ENCODE data around the gene ATP6V1B1.

Gene ATP6V1B1

DNA sequence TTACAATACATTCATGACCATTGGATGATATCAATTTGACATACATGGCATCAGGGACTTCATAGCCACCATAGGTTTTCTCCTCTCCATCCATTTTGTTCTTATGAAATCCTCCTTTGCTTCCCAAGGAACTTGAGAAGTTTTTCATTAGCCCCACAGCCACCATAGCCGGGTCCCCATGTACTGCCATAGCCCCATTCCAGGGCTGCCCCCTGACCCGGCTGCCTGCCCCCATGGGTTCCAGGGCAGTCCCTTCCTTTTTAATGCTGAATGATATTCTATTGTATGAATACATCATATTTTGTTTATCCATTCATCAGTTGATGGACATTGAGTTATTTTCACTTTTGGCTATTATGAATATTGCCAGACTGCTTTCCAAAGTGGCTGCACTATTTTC is 20.4 kb downstream of the ATP6V1B1 start:
- 100% methylated on average over 1 of the region's 2 CpGs for WGBS
- DNase-seq = no peak
- Histone ChIP-seq H3K36me3 (ENCODE audit: control insufficient read depth in 1 of 2, insufficient read depth in 2 of 2, low read depth in 1 of 2, low read length in 2 of 2) (no peaks in the 10 kb centered on the region), H3K4me2 (ENCODE audit: low read length, poor library complexity, severe bottlenecking) (no peak overlapping the region), H3K4ac (ENCODE audit: low read depth in 1 of 2, low read length in 2 of 2) (no peak overlapping the region), H4K8ac (ENCODE audit: low read length) (no peak overlapping the region), H3K27ac (ENCODE audit: low read length, poor library complexity, severe bottlenecking) (no peak overlapping the region), H2BK120ac (ENCODE audit: low read depth, low read length) (no peak overlapping the region), H3K4me1 (ENCODE audit: control insufficient read depth, insufficient read depth, low read depth, low read length) (no peaks in the 10 kb centered on the region), H2AFZ (ENCODE audit: low read depth, low read length) (no peak overlapping the region), H3K79me1 (replicated peaks; ENCODE audit: low read length, poor library complexity, severe bottlenecking) (no peaks in the 10 kb centered on the region), H3K4me3 (ENCODE audit: insufficient read depth in 1 of 2, low read depth in 1 of 2, low read length in 2 of 2) (no peak overlapping the region), H3K9me3 (ENCODE audit: control insufficient read depth, low read length) (no peaks in the 10 kb centered on the region), H3K27me3 (ENCODE audit: control insufficient read depth in 1 of 2, insufficient read depth in 1 of 2, low read length in 2 of 2) (peaks cover 23 to 32% of the 10 kb centered on the region in 2 experiments), H2BK5ac (ENCODE audit: low read depth, low read length, poor library complexity, severe bottlenecking) (no peak overlapping the region), H3K23ac (ENCODE audit: low read length in 2 of 2) (no peak overlapping the region), H3K14ac (ENCODE audit: low read length in 2 of 2) (no peak overlapping the region), H2AK5ac (ENCODE audit: low read length, severe bottlenecking) (no peak overlapping the region), H2BK15ac (ENCODE audit: low read depth, poor library complexity, severe bottlenecking) (no peak overlapping the region), H3K9ac (ENCODE audit: low read length) (no peak overlapping the region), H4K91ac (ENCODE audit: low read length) (no peak overlapping the region), H3K18ac (ENCODE audit: low read depth in 1 of 2, low read length in 2 of 2) (no peak overlapping the region), H2BK12ac (ENCODE audit: low read length in 2 of 2) (no peak overlapping the region)

DNA sequence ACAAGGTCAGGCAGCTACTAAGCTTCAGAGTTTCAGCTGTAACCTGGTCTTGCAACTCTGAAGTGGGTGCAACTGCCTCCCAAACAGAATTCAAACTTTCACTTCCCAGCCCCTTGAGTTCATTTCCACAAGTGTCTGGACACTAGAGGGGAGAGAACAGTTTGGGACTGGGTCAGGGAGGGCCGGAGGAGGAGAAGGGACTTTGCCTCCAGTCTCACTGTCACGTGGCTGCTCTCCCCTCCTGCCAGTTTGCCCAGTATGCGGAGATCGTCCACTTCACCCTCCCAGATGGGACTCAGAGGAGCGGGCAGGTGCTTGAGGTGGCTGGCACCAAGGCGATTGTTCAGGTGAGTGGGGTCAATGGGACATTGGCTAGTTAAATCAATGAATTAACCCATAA is 22.1 kb downstream of the ATP6V1B1 start:
- Histone ChIP-seq H3K79me1 (replicated peaks; ENCODE audit: low read length, poor library complexity, severe bottlenecking) (no peaks in the 10 kb centered on the region), H3K27me3 (ENCODE audit: control insufficient read depth in 1 of 2, insufficient read depth in 1 of 2, low read length in 2 of 2) (peaks cover 35 to 40% of the 10 kb centered on the region in 2 experiments), H3K9me3 (ENCODE audit: control insufficient read depth, low read length) (no peaks in the 10 kb centered on the region), H2BK15ac (ENCODE audit: low read depth, poor library complexity, severe bottlenecking) (no peak overlapping the region), H3K4me2 (ENCODE audit: low read length, poor library complexity, severe bottlenecking) (no peak overlapping the region), H3K4me1 (ENCODE audit: control insufficient read depth, insufficient read depth, low read depth, low read length) (no peaks in the 10 kb centered on the region), H2BK120ac (ENCODE audit: low read depth, low read length) (no peak overlapping the region), H3K4ac (ENCODE audit: low read depth in 1 of 2, low read length in 2 of 2) (no peak overlapping the region), H3K9ac (ENCODE audit: low read length) (no peak overlapping the region), H3K14ac (ENCODE audit: low read length in 2 of 2) (no peak overlapping the region), H4K8ac (ENCODE audit: low read length) (peak overlapping the region; percentile 43), H4K91ac (ENCODE audit: low read length) (no peak overlapping the region), H2BK5ac (ENCODE audit: low read depth, low read length, poor library complexity, severe bottlenecking) (no peak overlapping the region), H2AK5ac (ENCODE audit: low read length, severe bottlenecking) (no peak overlapping the region), H3K27ac (ENCODE audit: low read length, poor library complexity, severe bottlenecking) (no peak overlapping the region), H2BK12ac (ENCODE audit: low read length in 2 of 2) (no peak overlapping the region), H3K23ac (ENCODE audit: low read length in 2 of 2) (no peak overlapping the region), H3K18ac (ENCODE audit: low read depth in 1 of 2, low read length in 2 of 2) (no peak overlapping the region), H2AFZ (ENCODE audit: low read depth, low read length) (no peak overlapping the region), H3K36me3 (ENCODE audit: control insufficient read depth in 1 of 2, insufficient read depth in 2 of 2, low read depth in 1 of 2, low read length in 2 of 2) (no peaks in the 10 kb centered on the region), H3K4me3 (ENCODE audit: insufficient read depth in 1 of 2, low read depth in 1 of 2, low read length in 2 of 2) (no peak overlapping the region)
- WGBS = 66% methylated on average over 3 of the region's 6 CpGs
- no peak for DNase-seq

DNA sequence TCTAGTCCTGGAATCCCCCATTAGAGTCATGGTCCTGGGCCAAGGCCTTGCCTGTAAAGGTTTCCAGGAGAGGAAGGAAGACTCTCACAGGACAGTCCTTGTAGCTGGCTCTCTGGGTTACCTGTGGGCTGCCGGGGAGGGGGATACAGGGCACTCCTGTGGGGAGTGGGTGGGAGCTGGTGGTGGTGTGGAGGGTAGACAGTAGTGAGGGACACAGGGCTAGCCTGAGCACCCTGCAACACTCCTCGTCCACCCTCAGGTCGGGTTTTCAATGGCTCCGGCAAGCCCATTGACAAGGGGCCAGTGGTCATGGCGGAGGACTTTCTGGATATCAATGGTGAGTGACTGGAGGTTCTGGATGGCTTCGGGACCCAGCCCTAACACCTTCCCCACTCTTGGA is 23.1 kb downstream of the ATP6V1B1 start:
- WGBS = 88% methylated on average over 3 of the region's 6 CpGs
- H2BK15ac ChIP-seq (ENCODE audit: low read depth, poor library complexity, severe bottlenecking) = no peak overlapping the region
- H2AFZ ChIP-seq (ENCODE audit: low read depth, low read length) = no peak overlapping the region
- no peak overlapping the region for H4K91ac ChIP-seq (ENCODE audit: low read length)
- H3K27ac ChIP-seq (ENCODE audit: low read length, poor library complexity, severe bottlenecking) = no peak overlapping the region
- H3K79me1 ChIP-seq (replicated peaks; ENCODE audit: low read length, poor library complexity, severe bottlenecking) = no peaks in the 10 kb centered on the region
- DNase-seq = no peak
- no peak overlapping the region for H3K14ac ChIP-seq (ENCODE audit: low read length in 2 of 2)
- no peak overlapping the region for H3K18ac ChIP-seq (ENCODE audit: low read depth in 1 of 2, low read length in 2 of 2)
- no peaks in the 10 kb centered on the region for H3K9me3 ChIP-seq (ENCODE audit: control insufficient read depth, low read length)
- H2AK5ac ChIP-seq (ENCODE audit: low read length, severe bottlenecking) = no peak overlapping the region
- H2BK120ac ChIP-seq (ENCODE audit: low read depth, low read length) = no peak overlapping the region
- H3K27me3 ChIP-seq (ENCODE audit: control insufficient read depth in 1 of 2, insufficient read depth in 1 of 2, low read length in 2 of 2) = peaks cover 39 to 42% of the 10 kb centered on the region in 2 experiments
- H3K9ac ChIP-seq (ENCODE audit: low read length) = no peak overlapping the region
- H3K4me3 ChIP-seq (ENCODE audit: insufficient read depth in 1 of 2, low read depth in 1 of 2, low read length in 2 of 2) = no peak overlapping the region
- no peak overlapping the region for H3K23ac ChIP-seq (ENCODE audit: low read length in 2 of 2)
- no peak overlapping the region for H2BK5ac ChIP-seq (ENCODE audit: low read depth, low read length, poor library complexity, severe bottlenecking)
- H3K4ac ChIP-seq (ENCODE audit: low read depth in 1 of 2, low read length in 2 of 2) = no peak overlapping the region
- H3K4me2 ChIP-seq (ENCODE audit: low read length, poor library complexity, severe bottlenecking) = no peak overlapping the region
- H4K8ac ChIP-seq (ENCODE audit: low read length) = no peak overlapping the region
- H2BK12ac ChIP-seq (ENCODE audit: low read length in 2 of 2) = no peak overlapping the region
- H3K4me1 ChIP-seq (ENCODE audit: control insufficient read depth, insufficient read depth, low read depth, low read length) = no peaks in the 10 kb centered on the region
- no peaks in the 10 kb centered on the region for H3K36me3 ChIP-seq (ENCODE audit: control insufficient read depth in 1 of 2, insufficient read depth in 2 of 2, low read depth in 1 of 2, low read length in 2 of 2)

DNA sequence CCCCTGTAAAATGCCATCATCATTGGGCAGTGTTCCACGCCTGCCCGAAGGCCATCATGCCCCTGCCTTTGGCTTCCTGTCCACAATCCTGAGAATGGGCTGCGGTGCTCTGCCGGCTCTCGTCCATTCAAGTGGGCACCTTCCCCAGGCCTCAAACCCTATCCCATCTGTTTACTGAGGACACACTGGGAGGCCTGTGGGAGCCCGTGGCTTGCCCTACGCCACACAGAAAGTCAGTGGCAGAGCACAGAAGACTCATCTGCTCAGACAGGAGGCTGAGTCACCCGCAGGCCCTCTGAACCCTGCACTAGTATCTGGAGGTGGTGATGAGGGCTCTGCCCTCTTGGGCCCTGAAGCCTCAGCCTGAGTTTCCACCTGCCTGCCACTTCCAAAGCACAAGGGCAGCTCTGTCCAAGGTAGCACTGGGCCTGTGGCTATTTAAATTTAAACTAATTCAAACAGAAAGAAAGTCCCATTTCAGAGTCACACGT is 23.6 kb downstream of the ATP6V1B1 start:
- no peak overlapping the region for H2AK5ac ChIP-seq (ENCODE audit: low read length, severe bottlenecking)
- no peak for DNase-seq
- H3K18ac ChIP-seq (ENCODE audit: low read depth in 1 of 2, low read length in 2 of 2) = no peak overlapping the region
- no peak overlapping the region for H4K91ac ChIP-seq (ENCODE audit: low read length)
- no peak overlapping the region for H3K4me2 ChIP-seq (ENCODE audit: low read length, poor library complexity, severe bottlenecking)
- H2BK15ac ChIP-seq (ENCODE audit: low read depth, poor library complexity, severe bottlenecking) = no peak overlapping the region
- H2BK5ac ChIP-seq (ENCODE audit: low read depth, low read length, poor library complexity, severe bottlenecking) = no peak overlapping the region
- H3K4ac ChIP-seq (ENCODE audit: low read depth in 1 of 2, low read length in 2 of 2) = no peak overlapping the region
- no peaks in the 10 kb centered on the region for H3K9me3 ChIP-seq (ENCODE audit: control insufficient read depth, low read length)
- H3K9ac ChIP-seq (ENCODE audit: low read length) = no peak overlapping the region
- H3K23ac ChIP-seq (ENCODE audit: low read length in 2 of 2) = no peak overlapping the region
- WGBS = 90% methylated on average over 9 of the region's 9 CpGs
- H3K27me3 ChIP-seq (ENCODE audit: control insufficient read depth in 1 of 2, insufficient read depth in 1 of 2, low read length in 2 of 2) = peaks cover 43 to 47% of the 10 kb centered on the region in 2 experiments
- H3K14ac ChIP-seq (ENCODE audit: low read length in 2 of 2) = no peak overlapping the region
- H3K27ac ChIP-seq (ENCODE audit: low read length, poor library complexity, severe bottlenecking) = no peak overlapping the region
- no peaks in the 10 kb centered on the region for H3K36me3 ChIP-seq (ENCODE audit: control insufficient read depth in 1 of 2, insufficient read depth in 2 of 2, low read depth in 1 of 2, low read length in 2 of 2)
- H2AFZ ChIP-seq (ENCODE audit: low read depth, low read length) = no peak overlapping the region
- H2BK120ac ChIP-seq (ENCODE audit: low read depth, low read length) = no peak overlapping the region
- no peak overlapping the region for H2BK12ac ChIP-seq (ENCODE audit: low read length in 2 of 2)
- H3K79me1 ChIP-seq (replicated peaks; ENCODE audit: low read length, poor library complexity, severe bottlenecking) = no peaks in the 10 kb centered on the region
- H4K8ac ChIP-seq (ENCODE audit: low read length) = no peak overlapping the region
- no peak overlapping the region for H3K4me3 ChIP-seq (ENCODE audit: insufficient read depth in 1 of 2, low read depth in 1 of 2, low read length in 2 of 2)
- H3K4me1 ChIP-seq (ENCODE audit: control insufficient read depth, insufficient read depth, low read depth, low read length) = no peaks in the 10 kb centered on the region
